Measurements from ENCODE around the gene GRID1. TPM values are rescaled to one million over a fixed set of nuclear protein-coding genes. Genes with fewer than 3 reads are reported as not detected.

GRID1 gene
- total RNA-seq, 1 experiment from 2014 or later = 5.6 TPM

- TF ChIP-seq ZBTB33 (IDR thresholded peaks at IDR 0.05; ENCODE audit: extremely low read depth, insufficient replicate concordance, low read length) = no peak
- no peak for TF ChIP-seq POLR2A (IDR thresholded peaks at IDR 0.05; ENCODE audit: borderline replicate concordance, extremely low read depth, insufficient read depth, insufficient read length)
Observed at GRCh38 chr10:86179961-86180360, 186.6 kb downstream of the GRID1 start (continued).

GRCh38 chr10:86179153-86179524 is 187.5 kb downstream of the GRID1 start:
- ATAC-seq (no peak), DNase-seq (ENCODE audit: low read depth, low spot score) (no peak)
- intact Hi-C loops (cut with micrococcal nuclease) = loop anchor here (5.0 kb wide), 1 partner anchor 198 kb away; no protein-coding TSS in a partner anchor
- Histone ChIP-seq H3K9ac (ENCODE audit: low read length) (no peak overlapping the region), H3K9me2 (ENCODE audit: insufficient read depth) (no peaks in the 10 kb centered on the region), H3K36me3 (ENCODE audit: control insufficient read depth in 1 of 2, insufficient read depth in 2 of 2, low read length in 2 of 2) (no peaks in the 10 kb centered on the region), H2AFZ (ENCODE audit: low read depth, low read length, poor library complexity, severe bottlenecking) (no peak overlapping the region), H3K9me3 (ENCODE audit: control insufficient read depth in 1 of 2, insufficient read depth in 1 of 2, low read depth in 1 of 2, low read length in 2 of 2) (no peaks in the 10 kb centered on the region), H4K20me1 (ENCODE audit: insufficient read depth) (no peaks in the 10 kb centered on the region), H3K79me2 (ENCODE audit: insufficient read depth, low read length) (no peaks in the 10 kb centered on the region), H3K4me3 (replicated peaks in 1 of 2; ENCODE audit: low read depth in 1 of 2, low read length in 2 of 2) (no peak overlapping the region), H3K4me2 (ENCODE audit: low read length) (no peak overlapping the region), H3K4me1 (ENCODE audit: control insufficient read depth in 1 of 2, insufficient read depth in 2 of 2, low read length in 2 of 2) (peaks cover 0 to 3% of the 10 kb centered on the region in 2 experiments; a peak in 1 of 4 replicates), H3K27me3 (ENCODE audit: insufficient read depth, low read length) (no peaks in the 10 kb centered on the region), H3K27ac (ENCODE audit: low read depth, low read length) (no peak overlapping the region)
- RAD21 ChIA-PET (ENCODE audit: low non-redundant PET in 1 of 2, low total read pairs in 2 of 2, uncharacterized antibody in 2 of 2, unreplicated experiment in 2 of 2) = no interaction called here
- no TSS peak for BruUV-seq (replicated peaks)
- TF ChIP-seq RAD21 (IDR thresholded peaks at IDR 0.05; ENCODE audit: low read depth) = no peak
- TF ChIP-seq ZFX (IDR thresholded peaks at IDR 0.05) = no peak
- no peak for TF ChIP-seq REST (IDR thresholded peaks at IDR 0.05; ENCODE audit: low read depth)
- TF ChIP-seq CTCF (IDR thresholded peaks at IDR 0.05 in 2 of 3, conservative IDR thresholded peaks at IDR 0.05 in 1 of 3; ENCODE audit: borderline replicate concordance in 1 of 3, insufficient read depth in 1 of 3, low read depth in 2 of 3, low read length in 2 of 3) = no peak
- TF ChIP-seq ZNF274 (IDR thresholded peaks at IDR 0.05; ENCODE audit: low read depth, low read length) = no peak
- CTCF ChIA-PET = no interaction called here
- POLR2A ChIA-PET = no interaction called here

Measured in HCT116 (cell line).